Right renal cortex interstitium (tissue), 3 donors: Measurements from ENCODE around the gene USP38. TPM values are rescaled to one million over a fixed set of nuclear protein-coding genes. Genes with fewer than 3 reads are reported as not detected.
"Not testable (repeated sequence)": the region's sequence is repeated elsewhere in the genome, so short reads cannot be mapped to it uniquely, and the experiment has no call there.

Experiments
- DNase-seq, 3 donors: peaks; one replicate each; pipeline ENCODE4 v3.0.0-alpha.2; 2013; ENCODE audit warnings: low read depth in 3 of 3, low spot score in 2 of 3
- polyA plus RNA-seq, 3 donors: library from polyadenylated mRNA; unstranded; fragments of 120-200 nt; gene quantifications; one replicate each; pipeline ENCODE4 v1.2.1, GENCODE V29; 2013; ENCODE audit not compliant: insufficient read length in 3 of 3

Gene USP38
- polyA plus RNA-seq, 3 donors = 27.9 to 29.4 (median 27.9) TPM

DNA sequence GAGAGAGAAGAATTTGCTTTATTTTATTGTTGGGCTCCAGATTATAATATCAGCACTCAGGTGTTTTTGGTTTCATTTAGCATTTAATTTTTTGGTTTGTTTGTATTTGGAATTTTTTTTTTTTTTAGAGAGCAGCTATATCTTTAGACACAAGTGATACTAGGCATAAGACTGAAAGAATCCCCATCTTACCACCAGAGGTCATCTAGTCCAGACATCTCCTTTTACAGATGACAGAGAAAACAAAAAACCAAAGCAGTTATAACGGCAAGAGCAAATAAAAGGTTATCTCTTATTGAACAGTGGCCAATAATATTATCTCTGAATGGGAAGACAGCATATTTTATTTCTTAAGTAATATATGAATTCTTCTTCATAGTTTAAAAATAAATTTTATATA lies 22.8 kb downstream of the USP38 start:
- DNase-seq = no peak

DNA sequence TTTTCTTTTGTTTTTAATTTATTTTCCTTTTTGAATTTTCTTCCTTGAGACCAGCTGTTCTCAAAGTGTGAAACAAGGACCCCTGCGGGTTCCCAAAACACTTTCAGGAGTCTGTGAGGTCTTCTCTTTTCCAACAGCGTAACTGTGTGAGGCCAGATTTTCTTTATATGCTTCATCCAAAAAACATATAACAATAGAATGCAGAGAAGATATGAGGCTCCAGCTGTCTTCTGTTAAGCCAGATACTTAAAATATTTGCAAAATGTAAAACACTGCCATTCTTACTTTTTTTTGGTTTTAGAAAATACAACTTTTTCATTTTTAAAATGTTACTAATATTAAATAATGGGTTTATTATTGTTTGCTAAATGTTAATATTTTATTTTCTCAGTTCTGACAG lies 27.8 kb downstream of the USP38 start:
- DNase-seq = peak in 1 of 3 donors; percentile 2

DNA sequence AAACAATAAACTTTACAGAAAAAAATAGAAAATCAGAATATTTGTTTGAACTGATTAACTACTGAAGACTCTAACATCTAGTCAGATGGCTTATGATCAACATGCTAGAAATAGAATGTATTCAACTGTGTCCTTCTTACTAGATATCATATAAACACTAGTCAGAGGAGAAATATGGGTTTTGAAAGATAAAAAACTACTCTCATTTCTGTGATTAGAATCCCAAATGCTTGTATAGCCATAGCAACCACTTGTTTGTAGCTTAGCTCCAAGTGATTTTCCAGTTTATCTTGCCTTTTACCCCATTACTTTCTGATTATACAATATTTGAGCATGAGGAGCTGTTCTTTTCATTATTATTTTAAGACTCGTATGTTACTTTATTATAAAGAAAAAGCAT lies 31.2 kb downstream of the USP38 start:
- no peak for DNase-seq

DNA sequence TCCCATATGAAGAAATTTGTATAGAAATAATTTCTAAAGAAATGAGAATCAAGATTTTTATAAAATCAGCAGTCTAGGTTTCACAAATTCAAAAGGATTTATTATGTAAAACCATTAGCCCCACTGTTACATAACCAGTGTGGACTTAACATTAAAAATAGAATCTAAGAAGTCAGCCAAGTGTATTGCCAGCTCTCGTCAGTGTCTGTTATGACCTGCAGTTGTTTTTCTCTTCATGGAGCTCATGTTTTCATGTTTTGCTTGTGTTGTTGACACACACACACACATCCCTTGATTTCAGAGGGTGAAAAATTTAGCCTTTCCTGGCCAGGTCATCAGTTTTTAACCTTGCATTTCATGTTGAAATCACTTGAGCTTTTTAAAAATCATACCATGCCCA lies 39.5 kb downstream of the USP38 start:
- no peak for DNase-seq

GRCh38 chr4:143225167-143225566 lies 40.5 kb downstream of the USP38 start:
- DNase-seq = no peak

- no peak for DNase-seq
These were observed 46.0 kb downstream of the USP38 start for GRCh38 chr4:143230683-143231082.

GRCh38 chr4:143232277-143232676 lies 47.6 kb downstream of the USP38 start:
- DNase-seq = no peak

DNA sequence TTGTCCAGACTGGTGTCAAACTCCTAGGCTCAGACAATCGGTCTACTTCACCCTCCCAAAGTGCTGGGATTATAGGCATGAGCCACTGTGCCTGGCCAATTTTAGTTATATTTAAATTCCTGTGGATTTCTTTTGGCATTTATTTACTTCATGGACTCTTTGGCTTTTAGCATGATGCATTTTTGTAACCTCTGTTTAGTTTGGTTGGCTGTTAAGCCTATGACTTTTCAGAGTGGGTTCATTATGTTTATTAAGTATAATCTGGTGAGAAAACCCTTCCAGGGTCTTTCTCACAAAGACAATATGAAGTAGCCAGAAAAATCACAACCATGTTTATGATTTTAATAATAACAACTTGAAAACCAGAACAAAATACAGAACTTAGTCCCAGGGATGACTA lies 49.4 kb downstream of the USP38 start:
- no peak for DNase-seq

DNA sequence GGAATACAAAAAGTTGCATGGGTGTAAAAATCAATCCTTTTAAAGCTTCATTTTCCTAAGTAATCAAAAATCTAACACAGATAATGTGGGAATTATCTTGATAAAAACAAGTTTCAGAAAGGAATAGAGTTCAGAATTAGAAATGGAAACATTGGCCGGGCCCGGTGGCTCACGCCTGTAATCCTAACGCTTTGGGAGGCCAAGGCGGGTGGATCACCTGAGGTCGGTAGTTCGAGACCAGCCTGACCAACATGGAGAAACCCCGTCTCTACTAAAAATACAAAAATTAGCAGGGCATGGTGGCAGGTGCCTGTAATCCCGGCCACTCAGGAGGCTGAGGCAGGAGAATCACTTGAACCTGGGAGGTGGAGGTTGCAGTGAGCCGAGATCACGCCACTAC lies 52.5 kb downstream of the USP38 start:
- DNase-seq = not testable (repeated sequence)

- DNase-seq = no peak
These were observed 56.4 kb downstream of the USP38 start for GRCh38 chr4:143240939-143241679.

- DNase-seq = no peak
These were observed 57.2 kb downstream of the USP38 start for GRCh38 chr4:143241892-143242291.

GRCh38 chr4:143243041-143243440 lies 58.3 kb downstream of the USP38 start:
- DNase-seq = no peak

- DNase-seq = no peak
These were observed 62.3 kb downstream of the USP38 start for GRCh38 chr4:143246977-143247376.

DNA sequence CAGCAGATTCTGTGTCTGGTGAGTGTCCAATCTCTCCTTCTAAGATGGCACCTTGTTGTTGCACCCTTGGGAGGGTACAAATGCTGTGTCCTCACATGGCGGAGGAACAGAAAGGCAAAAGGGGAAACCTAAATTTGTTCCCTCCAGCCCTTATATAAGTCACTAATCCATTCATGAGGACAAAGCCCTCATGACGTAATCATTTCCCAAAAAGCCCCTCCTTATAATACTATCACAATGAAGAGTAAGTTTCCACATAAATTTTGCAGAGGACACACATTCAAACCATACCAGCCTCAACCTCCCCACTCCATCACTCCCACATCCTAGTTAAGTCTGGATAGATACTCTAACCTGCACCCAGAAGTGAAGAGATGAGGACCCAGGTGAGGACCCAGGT lies 63.1 kb downstream of the USP38 start:
- no peak for DNase-seq

DNA sequence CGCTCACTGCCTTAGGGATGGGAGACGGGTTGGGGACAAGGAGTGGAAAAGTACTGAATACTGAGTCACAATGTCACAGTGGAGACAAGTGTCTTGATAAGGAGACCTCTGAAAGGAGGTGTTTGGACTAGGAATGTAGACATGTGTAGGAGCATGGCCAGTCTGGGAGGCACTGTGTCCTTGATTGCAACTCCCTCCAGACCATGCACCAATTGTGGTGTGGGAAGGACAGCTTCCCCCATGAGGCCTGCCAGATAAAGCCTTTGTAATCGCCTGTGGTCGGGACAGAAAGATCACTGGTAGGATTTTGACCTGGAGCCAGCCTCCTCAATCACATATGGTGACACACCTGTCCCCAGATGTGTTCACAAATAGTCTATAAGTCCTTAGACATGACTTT lies 64.1 kb downstream of the USP38 start:
- no peak for DNase-seq

DNA sequence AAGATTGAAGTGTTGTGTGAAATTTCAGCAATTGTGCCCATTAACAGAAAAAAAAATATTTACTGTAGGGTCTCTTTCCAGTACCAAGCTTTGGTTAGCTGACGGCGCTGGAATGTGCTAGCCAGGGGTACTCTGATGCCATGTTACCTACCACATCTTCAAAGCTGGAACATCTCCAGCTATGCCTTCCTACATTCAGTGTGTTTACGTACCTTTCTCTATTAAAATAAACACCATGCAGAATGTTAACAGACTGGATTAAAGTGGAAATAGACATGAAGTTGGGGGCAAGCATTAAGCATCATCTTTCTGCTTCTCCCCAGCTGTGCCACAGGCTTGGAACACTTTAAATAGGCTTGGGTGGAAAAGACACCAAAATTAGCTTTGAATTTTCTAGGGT lies 65.9 kb downstream of the USP38 start:
- DNase-seq = no peak

DNA sequence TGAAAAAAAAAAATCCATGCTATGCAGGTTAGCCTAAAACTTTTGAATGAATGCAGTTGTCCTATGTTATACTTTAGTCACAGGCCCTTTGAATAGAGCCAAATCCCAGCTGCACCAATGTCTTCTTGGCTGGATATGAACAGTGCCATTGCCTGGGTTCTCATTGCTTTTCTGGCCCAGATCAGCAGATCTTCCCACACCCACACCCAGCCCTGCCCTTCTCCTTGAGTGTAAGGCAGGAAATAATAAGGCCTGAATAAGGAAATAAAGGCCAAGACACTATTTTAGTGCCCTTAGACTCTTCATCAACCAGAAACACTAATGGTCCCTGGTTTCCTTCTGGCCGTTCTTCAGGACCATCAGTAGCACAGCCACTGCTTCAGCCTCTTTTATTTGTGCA lies 66.6 kb downstream of the USP38 start:
- no peak for DNase-seq

- no peak for DNase-seq
These were observed 67.1 kb downstream of the USP38 start for GRCh38 chr4:143251779-143252178.

- no peak for DNase-seq
These were observed 67.8 kb downstream of the USP38 start for GRCh38 chr4:143252478-143252877.

DNA sequence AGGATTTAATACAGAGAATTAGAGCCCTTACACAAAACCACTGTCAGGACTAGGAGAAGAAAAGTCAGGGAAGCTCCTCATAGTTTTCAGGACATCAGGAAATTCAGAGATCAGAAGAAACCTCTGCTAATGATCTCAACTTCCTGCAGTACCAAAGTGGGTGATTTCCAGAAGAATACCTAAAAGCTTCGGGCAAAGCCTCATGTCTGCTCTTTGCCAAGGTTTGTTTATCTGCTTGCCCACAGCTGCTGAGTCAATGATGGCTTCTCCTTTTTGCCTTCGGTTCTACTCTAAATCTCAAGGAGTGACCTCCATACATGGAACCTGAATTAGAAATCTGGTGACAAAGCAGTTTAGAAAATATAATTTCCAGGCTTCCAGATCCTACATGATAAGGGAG lies 68.4 kb downstream of the USP38 start:
- no peak for DNase-seq

DNA sequence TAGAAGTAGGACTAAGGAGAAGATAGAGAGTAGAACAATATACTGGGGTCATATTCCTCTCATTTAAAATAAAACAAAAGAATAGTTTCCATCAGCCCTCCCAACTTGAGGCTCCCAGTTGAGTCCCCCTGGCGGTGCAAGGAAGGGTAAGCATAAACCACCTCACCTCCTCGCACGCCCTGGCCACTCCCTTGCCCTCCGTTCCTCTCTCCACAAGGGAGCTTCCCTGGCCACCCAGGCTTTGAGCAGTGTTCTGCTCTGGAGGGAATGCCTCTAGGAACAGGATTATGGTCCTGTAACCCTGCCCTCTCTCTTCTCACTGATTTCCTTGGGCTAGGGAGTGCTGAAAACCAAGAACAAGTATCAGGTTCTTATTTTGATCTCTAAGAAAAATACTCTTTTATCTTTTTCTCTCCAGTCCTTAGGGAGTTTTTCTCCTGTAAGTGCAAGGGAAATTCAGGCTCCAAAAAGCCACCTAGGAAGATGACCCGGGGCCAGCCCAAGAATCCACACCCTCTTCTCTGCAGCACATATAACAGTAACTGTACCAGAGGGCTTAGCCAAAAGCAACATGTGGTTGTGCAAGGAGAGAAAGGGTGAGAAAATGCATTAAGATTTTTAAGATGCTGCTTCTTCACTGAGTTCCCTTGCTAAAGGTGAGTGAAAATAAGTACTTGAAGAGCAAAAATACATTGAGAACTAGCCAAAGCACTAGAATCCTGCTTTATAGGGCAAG lies 69.9 kb downstream of the USP38 start:
- no peak for DNase-seq

DNA sequence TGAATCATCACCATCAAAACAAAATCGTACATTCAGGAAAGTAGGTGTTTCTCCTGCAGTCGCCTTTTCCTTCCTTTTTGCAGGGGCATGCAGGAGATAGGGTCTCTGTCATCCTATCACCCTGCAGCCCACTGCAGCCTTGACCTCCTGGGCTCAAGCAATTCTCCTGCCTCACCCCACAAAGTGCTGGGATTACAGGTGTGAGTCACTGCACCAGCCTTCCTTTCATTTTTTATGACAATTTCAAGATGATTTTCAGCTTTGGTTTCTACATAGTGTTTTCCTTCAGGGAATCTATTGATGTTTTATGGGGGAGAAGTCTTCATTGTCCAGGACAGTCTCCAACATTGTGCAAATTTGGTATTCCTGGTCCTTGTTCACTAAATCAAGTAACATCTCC lies 71.7 kb downstream of the USP38 start:
- DNase-seq = no peak
